Activated T-cell treated with anti-CD3 and anti-CD28 coated beads, Interleukin-2, amount 50 U/mL, for 72 hours (primary cell): ENCODE results near the gene COL13A1. TPM values are rescaled to one million over a fixed set of nuclear protein-coding genes. Genes with fewer than 3 reads are reported as not detected.

Experiments used
- ATAC-seq, 2 donors: fragments of 150-1000 bp; cut with Tn5 transposase; replicated peaks in 1 of 2; 2 replicates each; pipeline ENCODE4 v1.10.0; 2021; ENCODE audit warnings: moderate library complexity in 2 of 2, mild to moderate bottlenecking in 1 of 2
- DNase-seq, 2 donors: peaks; one replicate each; pipeline ENCODE4 v3.0.0; 2021 to 2022; ENCODE audit warnings: mixed read lengths in 1 of 2
- H3K27ac Mint-ChIP-seq: one replicate; pipeline ENCODE4 v1.8.0; 2022; ENCODE audit warnings: mild to moderate bottlenecking, moderate library complexity, mixed read lengths
- H3K27me3 Mint-ChIP-seq: one replicate; pipeline ENCODE4 v1.8.0; 2022; ENCODE audit warnings: low read depth, mixed read lengths
- H3K36me3 Mint-ChIP-seq, 2 donors: one replicate each; pipeline ENCODE4 v1.8.0; 2022; ENCODE audit warnings: mixed read lengths in 2 of 2, mild to moderate bottlenecking in 1 of 2; ENCODE audit not compliant: insufficient read depth in 2 of 2
- H3K4me1 Mint-ChIP-seq: one replicate; pipeline ENCODE4 v1.8.0; 2022; ENCODE audit warnings: low read depth, mixed read lengths
- H3K4me3 Mint-ChIP-seq, 2 donors: one replicate each; pipeline ENCODE4 v1.8.0; 2022; ENCODE audit warnings: mild to moderate bottlenecking in 2 of 2, mixed read lengths in 2 of 2, moderate library complexity in 2 of 2
- H3K9me3 Mint-ChIP-seq, 2 donors: one replicate each; pipeline ENCODE4 v1.8.0; 2022; ENCODE audit warnings: mixed read lengths in 2 of 2
- total RNA-seq, 2 donors: library from RNA; stranded (reverse); gene quantifications; one replicate each; pipeline ENCODE4 v1.2.3, GENCODE V29; 2022

Gene COL13A1
- total RNA-seq, 2 donors from 2014 or later: not detected

DNA sequence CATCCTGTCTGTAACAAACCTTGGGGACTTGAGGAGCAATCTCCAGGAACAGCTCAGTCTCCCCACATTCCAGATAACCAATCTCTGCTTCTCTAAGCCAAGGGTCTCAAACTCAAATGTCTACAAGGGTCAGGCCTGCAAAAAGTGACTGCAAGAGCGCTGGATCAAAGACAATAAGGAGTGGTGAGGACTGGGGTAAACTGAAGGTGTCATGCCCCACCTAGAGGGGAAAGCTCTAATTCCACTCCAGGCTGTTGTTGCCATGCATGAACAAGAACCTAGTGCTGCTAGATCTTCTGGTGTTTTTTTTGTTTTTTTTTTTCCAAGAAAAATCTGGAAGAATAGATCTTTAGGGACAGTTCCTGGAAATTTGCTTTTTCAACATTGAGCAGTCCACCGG lies 133.1 kb downstream of the COL13A1 start:
- Mint-ChIP-seq H3K4me1 (no peaks in the 10 kb centered on the region), H3K36me3 (no peaks in the 10 kb centered on the region), H3K27me3 (peaks cover under 1% of the 10 kb centered on the region), H3K9me3 (no peaks in the 10 kb centered on the region), H3K4me3 (no peak overlapping the region), H3K27ac (no peak overlapping the region)
- DNase-seq (no peak), ATAC-seq (no peak)

DNA sequence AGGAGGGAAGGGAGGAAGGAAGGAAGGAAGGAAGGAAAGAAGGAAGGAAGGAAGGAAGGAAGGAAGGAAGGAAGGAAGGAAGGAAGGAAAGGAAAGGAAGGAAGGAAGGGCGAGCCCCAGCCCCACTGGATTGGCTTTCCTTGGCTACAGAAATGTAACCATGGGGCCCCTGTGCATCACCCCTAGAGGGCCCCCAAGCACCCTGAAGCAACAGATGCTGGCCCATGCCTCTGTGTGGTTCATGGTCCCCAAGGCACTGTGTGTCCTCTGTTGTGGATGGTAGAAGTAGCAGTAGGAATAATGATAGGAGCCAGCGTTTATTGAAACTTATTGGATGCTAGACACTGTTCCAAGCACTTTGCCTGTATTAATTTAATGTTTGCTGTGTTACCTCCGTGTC lies 134.4 kb downstream of the COL13A1 start:
- peak in 1 of 2 donors; percentile 15 for DNase-seq
- H3K4me3 Mint-ChIP-seq: no peak overlapping the region
- H3K36me3 Mint-ChIP-seq: no peaks in the 10 kb centered on the region
- H3K9me3 Mint-ChIP-seq: no peaks in the 10 kb centered on the region
- H3K4me1 Mint-ChIP-seq: no peaks in the 10 kb centered on the region
- H3K27ac Mint-ChIP-seq: no peak overlapping the region
- peaks cover 5% of the 10 kb centered on the region for H3K27me3 Mint-ChIP-seq
- peak; percentile 32 to 39 for ATAC-seq

DNA sequence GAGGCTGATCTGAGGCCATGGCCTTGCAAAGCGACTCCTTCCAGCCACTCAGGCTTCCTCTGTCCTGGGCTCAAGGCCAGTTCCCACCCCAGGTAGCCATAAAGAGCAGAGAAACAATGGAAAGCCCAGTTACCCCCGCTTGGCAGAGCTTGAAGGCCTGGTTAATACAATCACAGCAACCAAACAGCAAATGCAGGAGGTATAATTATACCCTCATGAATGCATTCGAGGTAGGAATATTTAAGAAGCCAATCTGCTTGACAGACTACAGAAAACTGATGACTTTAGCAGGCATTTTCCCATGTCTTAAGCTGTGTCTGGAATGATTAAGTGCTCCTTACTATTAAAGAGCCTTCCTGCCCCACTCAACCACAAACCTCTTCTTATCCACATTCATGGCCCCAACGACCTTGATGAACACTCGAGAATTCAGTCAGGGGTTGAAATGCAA lies 136.9 kb downstream of the COL13A1 start:
- ATAC-seq (no peak), DNase-seq (no peak)
- Mint-ChIP-seq H3K9me3 (no peaks in the 10 kb centered on the region), H3K27ac (no peak overlapping the region), H3K4me1 (no peaks in the 10 kb centered on the region), H3K4me3 (no peak overlapping the region), H3K27me3 (peaks cover 5% of the 10 kb centered on the region), H3K36me3 (no peaks in the 10 kb centered on the region)

DNA sequence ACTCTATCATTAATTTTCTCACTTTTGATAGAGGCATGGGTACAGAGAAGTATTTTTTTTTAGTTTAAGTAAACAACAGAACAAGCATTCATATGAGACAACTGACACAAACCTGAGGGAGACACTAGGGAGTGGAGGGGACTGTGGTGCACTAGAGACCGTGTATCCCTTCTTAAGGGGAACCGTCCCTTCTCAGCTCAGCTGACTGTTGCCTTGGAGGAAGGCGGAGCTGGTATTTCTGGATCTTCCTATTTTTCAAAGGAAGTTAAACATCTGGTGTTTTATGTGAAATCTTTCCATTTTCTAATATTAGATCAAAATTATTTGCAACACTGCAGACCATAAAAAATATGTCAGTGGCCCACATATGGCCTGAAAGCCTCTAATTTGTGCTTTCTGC lies 137.4 kb downstream of the COL13A1 start:
- H3K36me3 Mint-ChIP-seq: no peaks in the 10 kb centered on the region
- H3K9me3 Mint-ChIP-seq: no peaks in the 10 kb centered on the region
- no peaks in the 10 kb centered on the region for H3K4me1 Mint-ChIP-seq
- ATAC-seq (no peak), DNase-seq (no peak)
- peaks cover 5% of the 10 kb centered on the region for H3K27me3 Mint-ChIP-seq
- no peak overlapping the region for H3K4me3 Mint-ChIP-seq
- H3K27ac Mint-ChIP-seq: no peak overlapping the region

DNA sequence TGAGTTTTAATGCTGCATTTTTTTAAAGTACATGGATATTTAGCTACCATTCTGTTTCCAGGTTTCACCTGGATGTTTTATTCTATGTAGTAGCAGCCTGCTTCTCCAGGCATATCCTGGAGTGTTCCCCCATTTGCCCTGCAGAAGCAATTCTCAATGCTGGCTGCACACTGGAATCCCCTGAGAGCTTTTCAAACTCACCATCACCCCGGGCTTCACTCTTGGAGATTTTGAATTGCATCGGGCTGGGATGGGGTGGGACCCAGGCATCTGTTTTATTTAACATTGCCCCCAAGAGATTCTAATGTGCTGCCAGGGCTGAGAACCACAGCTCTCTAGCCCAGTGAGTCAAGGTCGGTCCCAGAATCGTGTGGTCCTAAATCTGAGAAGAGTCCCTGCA lies 137.8 kb downstream of the COL13A1 start:
- Mint-ChIP-seq H3K4me3 (no peak overlapping the region), H3K4me1 (no peaks in the 10 kb centered on the region), H3K27me3 (peaks cover 5% of the 10 kb centered on the region), H3K9me3 (no peaks in the 10 kb centered on the region), H3K27ac (no peak overlapping the region), H3K36me3 (no peaks in the 10 kb centered on the region)
- DNase-seq (no peak), ATAC-seq (no peak)

DNA sequence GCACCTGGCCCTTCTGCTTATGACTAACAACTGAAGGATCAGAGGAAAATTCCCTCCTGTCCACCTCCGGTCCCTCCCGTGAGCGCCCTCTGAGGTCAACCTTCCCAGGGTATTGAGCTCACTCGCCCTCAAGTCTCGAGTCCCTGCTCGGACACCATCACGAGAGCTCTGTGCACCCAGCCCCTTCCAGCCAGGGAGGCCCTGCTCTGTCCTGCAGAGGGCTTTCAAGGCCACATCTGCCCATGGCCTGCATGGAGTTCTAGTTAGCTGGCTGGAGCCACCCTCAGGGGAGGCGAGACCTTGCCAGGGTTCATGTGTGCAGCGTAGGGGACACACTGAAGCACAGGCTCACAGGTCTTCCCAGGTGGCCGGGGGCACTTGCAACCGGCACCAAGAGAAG lies 140.0 kb downstream of the COL13A1 start:
- DNase-seq (no peak), ATAC-seq (no peak)
- H3K4me3 Mint-ChIP-seq: no peak overlapping the region
- H3K4me1 Mint-ChIP-seq: no peaks in the 10 kb centered on the region
- H3K36me3 Mint-ChIP-seq: no peaks in the 10 kb centered on the region
- H3K27ac Mint-ChIP-seq: no peak overlapping the region
- no peaks in the 10 kb centered on the region for H3K9me3 Mint-ChIP-seq
- peaks cover 5% of the 10 kb centered on the region for H3K27me3 Mint-ChIP-seq

DNA sequence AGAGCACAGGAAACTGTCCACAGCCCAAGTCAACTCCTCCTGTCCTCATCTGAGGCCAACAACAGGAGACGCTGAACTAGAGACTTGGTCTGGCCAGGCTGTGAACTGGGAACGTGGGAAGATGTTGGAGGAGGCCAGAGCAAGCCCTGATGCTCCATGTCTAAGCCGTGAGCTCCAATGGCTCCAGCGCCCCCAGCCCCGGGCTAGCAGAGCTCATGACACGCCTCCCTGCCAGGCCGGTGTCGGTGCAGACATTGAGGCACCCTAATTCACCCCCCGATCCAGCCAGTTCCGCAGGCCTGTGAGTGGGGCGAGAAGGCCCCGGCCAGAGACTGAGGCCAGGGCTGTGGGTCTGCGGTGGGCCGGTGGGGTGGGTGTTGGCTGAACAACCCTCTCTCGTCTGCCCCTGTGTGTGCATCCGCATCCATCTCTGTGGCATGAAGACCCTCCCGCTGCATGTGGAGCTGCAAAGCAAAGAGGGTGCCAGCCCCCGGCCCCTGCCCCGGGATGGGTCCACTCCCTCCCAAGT lies 141.7 kb downstream of the COL13A1 start:
- H3K4me3 Mint-ChIP-seq: no peak overlapping the region

DNA sequence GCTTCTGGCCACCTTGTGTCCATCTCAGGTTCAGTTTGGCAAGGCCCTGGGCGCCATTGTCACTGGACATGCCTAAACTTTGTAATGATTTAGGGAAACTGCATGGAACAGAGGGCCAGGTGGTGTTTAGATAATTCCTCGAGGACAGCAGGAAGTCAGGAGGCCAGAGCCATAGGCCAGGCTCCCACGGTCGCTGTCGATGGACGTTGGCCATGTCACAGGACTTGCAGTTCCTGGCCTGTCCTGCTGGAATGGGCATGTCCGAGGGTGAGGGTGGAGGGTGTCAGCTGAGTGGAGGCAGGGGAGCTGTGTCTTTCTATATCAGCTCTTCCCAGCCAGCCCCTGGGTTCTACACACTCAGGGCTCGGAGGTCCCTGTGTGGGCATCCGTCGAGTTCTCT lies 143.1 kb downstream of the COL13A1 start:
- H3K4me1 Mint-ChIP-seq: no peaks in the 10 kb centered on the region
- peaks cover 5% of the 10 kb centered on the region for H3K27me3 Mint-ChIP-seq
- no peak overlapping the region for H3K4me3 Mint-ChIP-seq
- DNase-seq: no peak
- no peak for ATAC-seq
- no peaks in the 10 kb centered on the region for H3K36me3 Mint-ChIP-seq
- no peak overlapping the region for H3K27ac Mint-ChIP-seq
- no peaks in the 10 kb centered on the region for H3K9me3 Mint-ChIP-seq

More for the DNA sequence above, 141.7 kb downstream of the COL13A1 start:
- no peak overlapping the region for H3K27ac Mint-ChIP-seq
- H3K27me3 Mint-ChIP-seq: peaks cover 5% of the 10 kb centered on the region
- no peaks in the 10 kb centered on the region for H3K36me3 Mint-ChIP-seq
- no peaks in the 10 kb centered on the region for H3K4me1 Mint-ChIP-seq
- no peaks in the 10 kb centered on the region for H3K9me3 Mint-ChIP-seq
- no peak for ATAC-seq
- DNase-seq: no peak

DNA sequence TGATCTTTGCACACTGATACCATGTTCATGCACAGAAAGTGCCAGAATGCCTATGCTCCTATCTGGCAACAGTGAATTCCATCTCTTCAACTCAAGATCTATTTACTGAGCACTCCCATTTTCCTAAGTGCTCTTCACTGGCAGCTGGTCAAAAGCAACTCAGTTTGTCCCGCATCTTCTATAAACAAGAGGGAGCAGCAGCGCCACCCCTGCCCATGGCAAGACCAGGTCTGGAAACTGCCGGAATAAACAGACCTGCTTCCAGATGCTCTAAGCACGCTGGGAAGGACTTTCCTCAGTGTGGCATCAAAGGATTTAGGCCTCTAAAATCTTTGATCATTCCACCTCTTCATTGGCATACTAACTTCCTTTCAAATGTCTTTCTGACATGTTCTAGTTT lies 146.6 kb downstream of the COL13A1 start:
- Mint-ChIP-seq H3K4me1 (no peaks in the 10 kb centered on the region), H3K9me3 (no peaks in the 10 kb centered on the region), H3K4me3 (no peak overlapping the region), H3K36me3 (no peaks in the 10 kb centered on the region), H3K27me3 (peaks cover 13% of the 10 kb centered on the region), H3K27ac (no peak overlapping the region)
- DNase-seq: no peak
- ATAC-seq: no peak

DNA sequence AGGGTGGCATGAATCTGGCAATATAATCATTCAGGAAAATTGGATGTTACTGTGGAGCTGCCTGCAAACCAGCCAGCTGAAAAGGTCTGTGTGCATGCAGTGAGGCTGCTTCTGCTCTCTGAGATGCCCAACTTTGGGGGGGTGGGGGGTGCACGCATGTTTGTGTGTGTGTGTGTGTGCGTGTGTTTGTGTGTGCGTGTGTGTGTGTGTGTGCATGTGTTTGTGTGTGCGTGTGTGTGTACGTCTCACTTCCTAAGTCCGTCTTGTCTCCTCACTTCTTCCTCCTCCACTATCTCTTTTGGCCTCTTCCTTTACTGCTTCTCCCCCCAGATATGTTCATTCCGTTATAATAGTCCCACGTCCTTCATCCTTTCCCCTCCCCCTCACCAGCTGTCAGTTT lies 148.1 kb downstream of the COL13A1 start:
- H3K36me3 Mint-ChIP-seq: no peaks in the 10 kb centered on the region
- H3K27me3 Mint-ChIP-seq: peaks cover 13% of the 10 kb centered on the region
- DNase-seq: no peak

DNA sequence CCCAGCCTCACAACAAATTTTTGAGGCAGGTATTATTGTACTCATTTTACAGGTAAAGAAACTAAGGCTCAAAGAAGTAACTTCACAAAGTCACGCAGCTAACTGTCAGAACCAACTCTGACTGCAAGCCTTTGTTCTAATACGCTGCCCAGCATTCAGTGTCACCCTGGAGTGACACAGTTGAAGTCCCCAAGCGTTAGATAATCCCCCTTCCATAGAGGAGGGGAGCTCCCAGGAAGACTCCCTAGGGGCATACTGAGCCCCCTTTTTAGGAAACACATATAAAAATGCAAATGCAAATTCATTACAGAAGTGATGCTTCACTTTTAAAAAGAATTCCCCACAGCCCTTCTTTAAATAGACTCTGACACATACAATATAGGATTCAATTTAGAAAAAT lies 150.0 kb downstream of the COL13A1 start:
- Mint-ChIP-seq H3K27ac (no peak overlapping the region), H3K9me3 (no peaks in the 10 kb centered on the region), H3K4me3 (no peak overlapping the region), H3K27me3 (peaks cover 25% of the 10 kb centered on the region), H3K4me1 (no peaks in the 10 kb centered on the region), H3K36me3 (no peaks in the 10 kb centered on the region)
- DNase-seq (no peak), ATAC-seq (no peak)

More for the DNA sequence above, 148.1 kb downstream of the COL13A1 start:
- Mint-ChIP-seq H3K27ac (no peak overlapping the region), H3K4me3 (no peak overlapping the region), H3K4me1 (no peaks in the 10 kb centered on the region), H3K9me3 (no peaks in the 10 kb centered on the region)
- ATAC-seq: no peak

DNA sequence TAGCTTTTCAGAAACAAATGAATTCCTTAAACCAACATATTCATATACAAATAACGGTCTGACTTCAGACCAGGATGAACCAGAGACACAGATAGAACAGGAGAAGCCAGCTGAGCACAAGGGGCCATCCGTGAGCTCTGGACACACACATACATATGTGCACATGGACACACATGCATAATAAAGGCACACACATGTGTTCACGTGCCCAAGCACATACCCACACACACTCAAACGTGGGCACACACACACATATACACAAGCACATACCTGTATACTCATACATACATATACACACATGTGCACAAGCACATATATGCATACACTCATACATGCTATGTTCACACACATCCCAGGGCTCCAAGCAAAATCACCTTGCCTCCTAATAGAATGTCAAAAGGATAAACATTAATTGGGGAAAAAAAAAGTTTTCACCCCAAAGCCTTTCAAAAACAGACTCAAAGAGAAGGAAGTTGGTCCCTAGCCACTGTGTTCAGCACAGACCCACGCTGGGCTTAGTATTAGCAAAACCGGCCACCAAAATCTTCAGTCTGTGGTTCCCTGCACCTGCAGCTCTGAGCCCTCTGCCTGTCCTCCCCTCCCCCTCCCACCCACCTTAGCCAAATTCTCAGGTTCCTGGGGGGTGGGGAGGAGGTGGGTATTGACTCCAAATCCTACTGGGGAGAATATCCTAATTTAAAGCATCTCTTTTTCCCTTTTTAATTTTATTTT lies 150.5 kb downstream of the COL13A1 start:
- no peaks in the 10 kb centered on the region for H3K9me3 Mint-ChIP-seq
- H3K36me3 Mint-ChIP-seq: no peaks in the 10 kb centered on the region
- no peak for DNase-seq
- no peak overlapping the region for H3K27ac Mint-ChIP-seq
- no peak overlapping the region for H3K4me3 Mint-ChIP-seq
- peaks cover 31% of the 10 kb centered on the region for H3K27me3 Mint-ChIP-seq
- no peaks in the 10 kb centered on the region for H3K4me1 Mint-ChIP-seq
- ATAC-seq: no peak

DNA sequence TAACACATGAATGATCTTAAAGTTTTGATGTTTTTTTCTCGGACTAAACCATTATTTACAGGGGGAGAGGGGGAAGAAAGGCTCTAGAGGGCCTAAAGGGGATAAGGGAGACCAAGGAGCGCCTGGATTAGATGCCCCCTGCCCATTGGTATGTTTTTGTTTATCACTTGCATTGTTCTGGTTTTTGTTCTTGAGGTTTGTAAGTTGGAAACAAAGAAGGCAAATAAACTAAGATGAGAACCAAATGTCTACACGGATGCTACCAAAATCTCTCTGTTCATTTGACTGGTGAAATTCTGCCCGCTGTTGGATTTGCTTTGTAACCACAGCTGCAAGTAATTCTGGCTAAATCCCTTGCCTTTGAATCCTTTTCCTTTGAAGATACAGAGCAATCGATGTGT lies 151.1 kb downstream of the COL13A1 start:
- Mint-ChIP-seq H3K27ac (no peak overlapping the region), H3K27me3 (peaks cover 36% of the 10 kb centered on the region), H3K4me3 (no peak overlapping the region), H3K4me1 (no peaks in the 10 kb centered on the region), H3K9me3 (no peaks in the 10 kb centered on the region), H3K36me3 (no peaks in the 10 kb centered on the region)
- DNase-seq (no peak), ATAC-seq (no peak)

DNA sequence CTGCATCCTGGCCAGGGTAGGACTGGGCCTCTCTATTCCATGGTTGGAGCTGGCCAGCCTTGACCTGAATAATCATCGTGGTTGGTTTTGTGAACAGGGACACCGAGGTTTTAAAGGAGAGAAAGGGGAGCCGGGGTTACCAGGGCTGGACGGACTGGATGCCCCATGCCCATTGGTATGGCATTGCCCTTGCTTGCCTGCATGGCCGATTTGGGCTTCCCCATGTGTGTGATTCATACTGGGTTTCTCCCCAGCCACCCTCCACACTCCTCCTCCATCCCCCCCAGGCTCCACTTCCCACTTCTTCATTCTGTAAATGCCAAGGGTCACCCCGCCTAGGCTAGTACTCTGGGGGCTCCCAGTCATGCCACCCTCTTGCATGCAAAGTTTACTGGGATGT lies 152.1 kb downstream of the COL13A1 start:
- Mint-ChIP-seq H3K4me1 (no peaks in the 10 kb centered on the region), H3K4me3 (no peak overlapping the region), H3K36me3 (no peaks in the 10 kb centered on the region), H3K27me3 (peaks cover 36% of the 10 kb centered on the region), H3K27ac (no peak overlapping the region), H3K9me3 (no peaks in the 10 kb centered on the region)
- ATAC-seq (no peak), DNase-seq (no peak)
